Astrocyte of the cerebellum (primary cell): ENCODE data around the gene C1QBP.
A peak's percentile ranks its signal among the peaks of the same experiment; 100 is the strongest.

ENCODE experiments used
- DNase-seq: peaks from one replicate; pipeline ENCODE4 v3.0.0-alpha.2; 2011; ENCODE audit warnings: low read depth
- H3K4me3 ChIP-seq: 2 replicates; pipeline ENCODE4 v1.5.1; 2011; ENCODE audit warnings: mild to moderate bottlenecking, low read depth, low read length, moderate library complexity
- CTCF ChIP-seq: IDR thresholded peaks from 2 replicates; pipeline ENCODE4 v1.5.1; 2012; ENCODE audit warnings: low read length, low read depth, moderate library complexity, mild to moderate bottlenecking; ENCODE audit errors: missing control alignments
- in situ Hi-C: cut with HindIII; loops from 2 replicates; pipeline ENCODE4 v1.10.0; 2017; ENCODE audit warnings: low sequenced_read_pairs

The C1QBP gene

GRCh38 chr17:5422505-5422904 lies 16.4 kb downstream of the C1QBP start:
- in situ Hi-C loops: no loop called here
- no peak for DNase-seq
- H3K4me3 ChIP-seq: no peak overlapping the region
- TF ChIP-seq CTCF: no peak

GRCh38 chr17:5419959-5420653 lies 18.8 kb downstream of the C1QBP start, which contains the start of gene RPAIN:
Gene RPAIN (plus strand): TSS chr17:5420182. CDS start chr17:5420211, 29 bp downstream.
- no peak for DNase-seq
- in situ Hi-C loops: no loop called here
- peak within 1 kb of the TSS; percentile 92 for H3K4me3 ChIP-seq
- no peak for TF ChIP-seq CTCF

GRCh38 chr17:5419356-5419958 lies 19.5 kb downstream of the C1QBP start, which contains the start of gene NUP88:
Gene NUP88 (minus strand): TSS chr17:5419662. CDS start chr17:5419650, 12 bp downstream.
- TF ChIP-seq CTCF: no peak
- DNase-seq: peak; percentile 94
- H3K4me3 ChIP-seq: peak within 1 kb of the TSS; percentile 92
- in situ Hi-C loops: no loop called here

GRCh38 chr17:5418858-5419355 lies 20.0 kb downstream of the C1QBP start:
- in situ Hi-C loops: no loop called here
- TF ChIP-seq CTCF: no peak
- peak overlapping the region; percentile 92 for H3K4me3 ChIP-seq
- no peak for DNase-seq

GRCh38 chr17:5416901-5417300 lies 22.1 kb downstream of the C1QBP start:
- TF ChIP-seq CTCF: no peak
- in situ Hi-C loops: no loop called here

GRCh38 chr17:5413682-5414081 lies 25.3 kb downstream of the C1QBP start:
- H3K4me3 ChIP-seq: no peak overlapping the region
- in situ Hi-C loops: loop anchor here (5.0 kb wide), 1 partner anchor 51 kb away; no protein-coding TSS in a partner anchor
- peak; percentile 82 for DNase-seq
- no peak for TF ChIP-seq CTCF

More at GRCh38 chr17:5416901-5417300, 22.1 kb downstream of the C1QBP start:
- no peak for DNase-seq
- no peak overlapping the region for H3K4me3 ChIP-seq
